Mucosa of descending colon (tissue), 3 donors: Measurements from ENCODE around the gene IL1A. TPM values are rescaled to one million over a fixed set of nuclear protein-coding genes. Genes with fewer than 3 reads are reported as not detected.

ENCODE experiments used
- ATAC-seq: fragments of 200-7000 bp; cut with Tn5 transposase; one replicate; pipeline ENCODE4 v1.9.1; 2020; ENCODE audit warnings: mild to moderate bottlenecking, moderate library complexity
- DNase-seq, 3 donors: peaks; one replicate each; pipeline ENCODE4 v3.0.0-alpha.2; 2020
- H3K36me3 ChIP-seq: fragments of 200-600 bp; one replicate; pipeline ENCODE4 v1.8.0; 2021; ENCODE audit warnings: low read depth, mild to moderate bottlenecking
- H3K4me1 ChIP-seq: fragments of 200-600 bp; one replicate; pipeline ENCODE4 v1.8.0; 2021; ENCODE audit warnings: low read depth, mild to moderate bottlenecking
- H3K4me3 ChIP-seq: fragments of 200-600 bp; one replicate; pipeline ENCODE4 v1.8.0; 2021; ENCODE audit warnings: mild to moderate bottlenecking
- H3K9me3 ChIP-seq: fragments of 200-600 bp; one replicate; pipeline ENCODE4 v1.8.0; 2021; ENCODE audit warnings: mild to moderate bottlenecking
- intact Hi-C, 2 donors: fragments of 100-400 bp; cut with DNase I in 1 of 2; cut with micrococcal nuclease in 1 of 2; formaldehyde crosslinking; loops; one replicate each; pipeline versions ENCODE4 v1.11.0 to v1.11.1; 2022; cut with DNase I, micrococcal nuclease
- total RNA-seq, 3 donors: library from RNA; stranded (reverse); fragmentation: NEBNext Ultra II Directional in 2 of 3; extraction: Animal tissue kit (Norgen Biotek cat#: 25700) in 2 of 3; gene quantifications; one replicate each; pipeline versions ENCODE4 v1.2.1 to v1.2.4, GENCODE V29; 2021 to 2023
- TF ChIP-seq, protein P1 (sequence below): fragments of 200-600 bp; IDR thresholded peaks from one replicate; pipeline ENCODE4 v1.8.0; 2022; ENCODE audit warnings: antibody characterized with exemption, mild to moderate bottlenecking
- donor health status: DM: no; HTN: no; CAD: no; lungs with moderate emphysema.
- donor health status: DM: no; HTN: no; CAD: no.
- donor health status: DM: no; HTN: yes; CAD: no.

IL1A gene
- total RNA-seq, 3 donors from 2014 or later, result not detected

- Histone ChIP-seq H3K4me1 (no peaks in the 10 kb centered on the region), H3K36me3 (no peaks in the 10 kb centered on the region), H3K9me3 (no peaks in the 10 kb centered on the region), H3K4me3 (no peak overlapping the region)
- TF ChIP-seq, protein P1, sequence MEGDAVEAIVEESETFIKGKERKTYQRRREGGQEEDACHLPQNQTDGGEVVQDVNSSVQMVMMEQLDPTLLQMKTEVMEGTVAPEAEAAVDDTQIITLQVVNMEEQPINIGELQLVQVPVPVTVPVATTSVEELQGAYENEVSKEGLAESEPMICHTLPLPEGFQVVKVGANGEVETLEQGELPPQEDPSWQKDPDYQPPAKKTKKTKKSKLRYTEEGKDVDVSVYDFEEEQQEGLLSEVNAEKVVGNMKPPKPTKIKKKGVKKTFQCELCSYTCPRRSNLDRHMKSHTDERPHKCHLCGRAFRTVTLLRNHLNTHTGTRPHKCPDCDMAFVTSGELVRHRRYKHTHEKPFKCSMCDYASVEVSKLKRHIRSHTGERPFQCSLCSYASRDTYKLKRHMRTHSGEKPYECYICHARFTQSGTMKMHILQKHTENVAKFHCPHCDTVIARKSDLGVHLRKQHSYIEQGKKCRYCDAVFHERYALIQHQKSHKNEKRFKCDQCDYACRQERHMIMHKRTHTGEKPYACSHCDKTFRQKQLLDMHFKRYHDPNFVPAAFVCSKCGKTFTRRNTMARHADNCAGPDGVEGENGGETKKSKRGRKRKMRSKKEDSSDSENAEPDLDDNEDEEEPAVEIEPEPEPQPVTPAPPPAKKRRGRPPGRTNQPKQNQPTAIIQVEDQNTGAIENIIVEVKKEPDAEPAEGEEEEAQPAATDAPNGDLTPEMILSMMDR, result no peak
- no peak for DNase-seq
- ATAC-seq, result no peak
- intact Hi-C loops, result no loop called here
Measured at GRCh38 chr2:112779598-112779997, 4.7 kb downstream of the IL1A start.

DNA sequence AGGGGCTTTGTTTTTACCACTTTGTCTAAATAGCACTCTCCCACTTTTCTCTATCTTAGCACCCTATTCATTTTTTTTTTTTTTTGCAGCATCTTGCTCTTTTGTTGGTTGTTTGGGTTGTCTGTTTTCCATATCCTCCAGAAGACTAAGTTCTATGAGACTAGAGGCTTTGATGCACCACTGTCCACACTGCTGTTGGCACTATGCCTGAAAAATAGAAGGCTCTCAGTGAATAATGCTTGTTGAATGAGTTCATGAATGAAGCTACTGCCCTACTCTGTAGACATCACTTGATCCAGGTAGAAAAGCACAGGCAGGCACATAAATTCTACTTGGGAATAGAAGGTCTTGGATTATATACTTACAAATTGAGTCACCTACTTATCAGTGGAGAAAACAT lies 7.3 kb downstream of the IL1A start:
- TF ChIP-seq, protein P1, result no peak
- H3K4me3 ChIP-seq, result no peak overlapping the region
- intact Hi-C loops, result no loop called here
- no peaks in the 10 kb centered on the region for H3K9me3 ChIP-seq
- H3K4me1 ChIP-seq, result no peaks in the 10 kb centered on the region
- DNase-seq (no peak), ATAC-seq (no peak)
- H3K36me3 ChIP-seq, result no peaks in the 10 kb centered on the region

DNA sequence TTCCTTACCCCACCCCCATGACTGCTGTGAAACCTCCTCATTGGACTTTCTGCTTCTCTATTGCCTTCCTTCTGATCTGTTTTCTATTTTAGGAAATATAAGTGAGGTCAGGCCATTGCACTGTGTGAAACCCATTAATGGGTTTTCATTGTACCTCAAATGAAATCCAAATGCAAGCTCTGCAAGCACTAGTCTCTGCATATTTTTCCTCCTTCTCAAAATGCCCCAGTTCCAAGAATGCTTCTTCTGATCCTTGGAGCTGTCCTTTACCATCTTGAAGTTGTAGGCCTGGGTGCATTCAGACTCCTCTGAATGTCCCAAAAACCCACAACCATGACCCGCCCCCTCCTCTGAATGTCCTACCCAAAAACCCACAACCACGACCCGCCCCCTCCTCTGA lies 8.2 kb downstream of the IL1A start:
- no peaks in the 10 kb centered on the region for H3K36me3 ChIP-seq
- H3K4me3 ChIP-seq, result no peak overlapping the region
- TF ChIP-seq, protein P1, result no peak
- no peak for ATAC-seq
- no peaks in the 10 kb centered on the region for H3K9me3 ChIP-seq
- no peak for DNase-seq
- no peaks in the 10 kb centered on the region for H3K4me1 ChIP-seq
- intact Hi-C loops, result no loop called here

DNA sequence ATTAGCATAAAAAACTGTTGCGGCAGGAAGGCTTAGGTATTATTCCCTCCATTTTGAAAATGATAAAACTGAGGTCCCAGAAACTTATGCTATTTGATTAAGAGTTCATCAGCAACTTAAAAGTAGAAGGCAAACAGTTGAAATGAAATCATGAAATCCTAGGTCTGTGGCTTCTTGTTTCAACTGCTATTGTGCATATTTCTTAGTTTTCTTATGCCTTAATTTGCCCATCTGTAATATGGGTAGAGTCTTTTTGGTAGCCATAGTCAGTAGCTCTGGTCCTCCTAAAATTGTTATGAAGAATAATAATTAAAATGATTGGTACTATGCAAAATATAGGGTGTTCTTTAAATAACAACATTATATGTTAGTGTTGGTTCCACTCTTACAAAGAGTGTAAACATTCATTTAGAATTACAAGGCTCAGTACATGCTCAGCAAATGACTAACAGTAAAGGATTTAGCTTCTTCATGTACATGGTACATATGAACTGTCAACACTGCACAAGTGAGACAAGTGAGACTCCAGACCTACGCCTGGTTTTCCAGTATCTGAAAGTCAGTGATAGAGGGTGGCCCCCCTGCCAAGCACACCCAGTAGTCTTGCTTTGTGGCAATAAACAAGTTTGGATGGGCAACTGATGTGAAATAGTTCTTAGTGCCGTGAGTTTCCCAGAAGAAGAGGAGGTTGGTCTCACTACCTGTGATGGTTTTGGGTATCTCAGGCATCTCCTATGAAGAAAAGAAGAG lies 9.6 kb downstream of the IL1A start:
- TF ChIP-seq, protein P1, result no peak
- Histone ChIP-seq H3K4me1 (no peaks in the 10 kb centered on the region), H3K4me3 (no peak overlapping the region), H3K36me3 (no peaks in the 10 kb centered on the region), H3K9me3 (no peaks in the 10 kb centered on the region)
- intact Hi-C loops, result no loop called here
- ATAC-seq, result no peak
- DNase-seq, result no peak

DNA sequence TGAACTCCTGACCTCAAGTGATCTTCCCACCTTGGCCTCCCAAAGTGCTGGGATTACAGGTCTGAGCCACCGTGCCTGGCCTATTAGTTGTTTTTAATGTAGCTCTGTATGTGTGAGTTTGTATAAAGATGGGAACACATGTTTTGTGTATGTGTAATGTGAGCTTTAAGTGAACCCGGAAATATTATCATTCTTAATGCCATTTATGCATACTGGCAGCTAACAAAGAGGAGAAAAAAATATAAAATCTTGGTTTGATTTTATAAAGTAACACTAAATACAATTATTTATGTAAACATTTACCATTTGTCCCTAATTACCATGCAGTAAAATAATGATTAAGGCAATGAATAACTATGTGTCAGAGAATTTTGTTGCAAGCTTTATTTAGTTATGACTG lies 10.7 kb downstream of the IL1A start:
- ATAC-seq (no peak), DNase-seq (no peak)
- Histone ChIP-seq H3K4me3 (no peak overlapping the region), H3K36me3 (no peaks in the 10 kb centered on the region), H3K4me1 (no peaks in the 10 kb centered on the region), H3K9me3 (no peaks in the 10 kb centered on the region)
- intact Hi-C loops, result no loop called here
- TF ChIP-seq, protein P1, result no peak
